IMR-90 (cell line): ENCODE results near the gene ADRA2B. TPM values are rescaled to one million over a fixed set of nuclear protein-coding genes. Genes with fewer than 3 reads are reported as not detected.

Experiments used
- ATAC-seq: fragments of 200-7000 bp; cut with Tn5 transposase; 2 replicates; pipeline ENCODE4 v1.9.1; 2020; ENCODE audit warnings: low read depth, mild to moderate bottlenecking, moderate library complexity
- BruUV-seq: library from RNA; stranded (reverse); fragments of 400-500 nt; replicated peaks from 2 replicates; lab custom pipeline; 2021; lab: Mats Ljungman, UMichigan
- CTCF ChIA-PET: fragments of 300-600 bp; formaldehyde crosslinking; extraction: SDS; loops from one replicate; lab custom pipeline; 2021; ENCODE audit warnings: antibody characterized with exemption; lab: Yijun Ruan, JAX
- POLR2A ChIA-PET: fragments of 300-600 bp; sonication (Branson Sonifier 250); formaldehyde crosslinking; loops from one replicate; lab custom pipeline; 2022; ENCODE audit warnings: antibody characterized with exemption; ENCODE audit not compliant: unreplicated experiment; lab: Charles Lee
- DNase-seq: peaks from one replicate; pipeline ENCODE4 v3.0.0; 2013
- H2AFZ ChIP-seq: replicated peaks from 2 replicates; pipeline ENCODE3; 2013; ENCODE audit warnings: low read length, mild to moderate bottlenecking; ENCODE audit not compliant: poor library complexity
- H2AK5ac ChIP-seq: 2 replicates; pipeline ENCODE4 v1.6.1; 2013; ENCODE audit warnings: low read depth, low read length, inconsistent platforms
- H2AK9ac ChIP-seq: replicated peaks from 2 replicates; pipeline ENCODE3; 2013; ENCODE audit warnings: mild to moderate bottlenecking, low read depth, low read length, moderate library complexity; ENCODE audit not compliant: poor library complexity
- H2BK120ac ChIP-seq: 2 replicates; pipeline ENCODE4 v1.6.1; 2013; ENCODE audit warnings: low read depth, low read length, inconsistent platforms
- H2BK15ac ChIP-seq: 3 replicates; pipeline ENCODE4 v1.6.1; 2013; ENCODE audit warnings: low read depth, low read length, inconsistent platforms
- H2BK20ac ChIP-seq: 2 replicates; pipeline ENCODE4 v1.6.1; 2013; ENCODE audit warnings: low read depth, mild to moderate bottlenecking, inconsistent platforms, low read length, moderate library complexity
- H2BK5ac ChIP-seq: 2 replicates; pipeline ENCODE4 v1.6.1; 2013; ENCODE audit warnings: mild to moderate bottlenecking, low read depth, low read length, inconsistent platforms; ENCODE audit not compliant: poor library complexity, severe bottlenecking
- H3K14ac ChIP-seq: replicated peaks from 2 replicates; pipeline ENCODE4 v1.6.1; 2013; ENCODE audit warnings: low read depth, low read length, inconsistent platforms
- H3K18ac ChIP-seq: 2 replicates; pipeline ENCODE4 v1.6.1; 2013; ENCODE audit warnings: low read depth, low read length, control low read depth
- H3K23ac ChIP-seq: 2 replicates; pipeline ENCODE4 v1.6.1; 2013; ENCODE audit warnings: low read depth, low read length, inconsistent platforms
- H3K27ac ChIP-seq: 2 replicates; pipeline ENCODE4 v1.5.1; 2013; ENCODE audit warnings: mild to moderate bottlenecking, control low read depth, low read length; ENCODE audit not compliant: insufficient read depth
- H3K27me3 ChIP-seq: 2 replicates; pipeline ENCODE4 v1.6.1; 2013; ENCODE audit warnings: low read length; ENCODE audit not compliant: control insufficient read depth, insufficient read depth
- H3K36me3 ChIP-seq: 2 replicates; pipeline ENCODE4 v1.6.1; 2013; ENCODE audit warnings: low read length, mixed read lengths; ENCODE audit not compliant: control insufficient read depth, insufficient read depth
- H3K4ac ChIP-seq: 2 replicates; pipeline ENCODE4 v1.6.1; 2013; ENCODE audit warnings: low read depth, low read length, inconsistent platforms
- H3K4me1 ChIP-seq: 2 replicates; pipeline ENCODE4 v1.6.1; 2013; ENCODE audit warnings: low read length, mixed read lengths; ENCODE audit not compliant: control insufficient read depth, insufficient read depth
- H3K4me2 ChIP-seq: 2 replicates; pipeline ENCODE4 v1.6.1; 2013; ENCODE audit warnings: low read depth, mild to moderate bottlenecking, control low read depth, low read length, moderate library complexity
- H3K4me3 ChIP-seq: 2 replicates; pipeline ENCODE4 v1.5.1; 2013; ENCODE audit warnings: low read depth, mild to moderate bottlenecking, control low read depth, low read length, moderate library complexity; ENCODE audit not compliant: insufficient read depth
- H3K56ac ChIP-seq: 2 replicates; pipeline ENCODE4 v1.6.1; 2013; ENCODE audit warnings: low read length, inconsistent platforms; ENCODE audit not compliant: insufficient read depth; ENCODE audit errors: extremely low read depth
- H3K79me1 ChIP-seq, 2 experiments: 2 replicates each; pipeline ENCODE4 v1.6.1; 2013; ENCODE audit warnings: low read length in 2 of 2, inconsistent platforms in 1 of 2, low read depth in 1 of 2
- H3K9ac ChIP-seq: 2 replicates; pipeline ENCODE4 v1.6.1; 2013; ENCODE audit warnings: low read depth, low read length, control low read depth
- H3K9me1 ChIP-seq: 2 replicates; pipeline ENCODE4 v1.6.1; 2013; ENCODE audit warnings: low read length, inconsistent platforms; ENCODE audit not compliant: insufficient read depth
- H3K9me3 ChIP-seq: 2 replicates; pipeline ENCODE4 v1.6.1; 2013; ENCODE audit warnings: low read length; ENCODE audit not compliant: control insufficient read depth, insufficient read depth
- H4K20me1 ChIP-seq: 2 replicates; pipeline ENCODE4 v1.6.1; 2013; ENCODE audit warnings: low read length, inconsistent platforms; ENCODE audit not compliant: insufficient read depth
- H4K5ac ChIP-seq: 2 replicates; pipeline ENCODE4 v1.6.1; 2013; ENCODE audit warnings: mild to moderate bottlenecking, low read depth, low read length, control low read depth
- H4K8ac ChIP-seq, 2 experiments: 2 replicates each; pipeline ENCODE4 v1.6.1; 2013; ENCODE audit warnings: low read depth in 2 of 2, low read length in 2 of 2, control low read depth in 1 of 2, inconsistent platforms in 1 of 2
- H4K91ac ChIP-seq: 2 replicates; pipeline ENCODE4 v1.6.1; 2013; ENCODE audit warnings: low read depth, low read length, inconsistent platforms; ENCODE audit not compliant: insufficient read depth
- CHD1 ChIP-seq: IDR thresholded peaks from 2 replicates; pipeline ENCODE4 v1.6.1; 2012; ENCODE audit warnings: low read depth, low read length, improper control_type of control experiment
- MXI1 ChIP-seq: IDR thresholded peaks from 2 replicates; pipeline ENCODE4 v1.6.1; 2012; ENCODE audit warnings: low read depth, mild to moderate bottlenecking, low read length, moderate library complexity, borderline replicate concordance
- RAD21 ChIP-seq: IDR thresholded peaks from 2 replicates; pipeline ENCODE4 v1.6.1; 2012; ENCODE audit warnings: low read length, improper control_type of control experiment
- WGBS, 2 experiments: methylation state at CpG; one replicate each; pipeline versions ENCODE4 v1.1.5 to v1.1.7; 2013; ENCODE audit warnings: missing lambda C conversion rate in 2 of 2; ENCODE audit not compliant: insufficient read length in 1 of 2; ENCODE audit errors: extremely low coverage in 2 of 2; 5-methylcytosine and 5-hydroxymethylcytosine counted together
- dilution Hi-C: fragments of 300-500 bp; cut with HindIII; formaldehyde crosslinking; loops from one replicate; pipeline ENCODE4 v1.14.3; 2018; ENCODE audit warnings: low sequenced_read_pairs; ENCODE audit not compliant: unreplicated experiment
- in situ Hi-C: fragments of 300-500 bp; cut with MboI; formaldehyde crosslinking; loops from 3 replicates; pipeline ENCODE4 v1.14.3; 2019; ENCODE audit warnings: low sequenced_read_pairs, inconsistent platforms, mixed read lengths
- intact Hi-C: fragments of 100-400 bp; cut with micrococcal nuclease; formaldehyde crosslinking; loops from 2 replicates; pipeline ENCODE4 v1.10.0; 2022
- polyA plus RNA-seq, 3 experiments: library from polyadenylated mRNA; depleted of rRNA; stranded (reverse); fragments of >200 nt; gene quantifications; 2 replicates each; pipeline ENCODE4 v1.2.3, GENCODE V29; 2012; ENCODE audit warnings: low replicate concordance in 1 of 3
- total RNA-seq: library from RNA; depleted of rRNA; stranded (reverse); fragments of >200 nt; gene quantifications from 2 replicates; pipeline ENCODE4 v1.2.3, GENCODE V29; 2012

The ADRA2B gene
- total and polyA plus RNA-seq, 2 of the 4 experiments (the other 2 are of a cell fraction): not detected

DNA sequence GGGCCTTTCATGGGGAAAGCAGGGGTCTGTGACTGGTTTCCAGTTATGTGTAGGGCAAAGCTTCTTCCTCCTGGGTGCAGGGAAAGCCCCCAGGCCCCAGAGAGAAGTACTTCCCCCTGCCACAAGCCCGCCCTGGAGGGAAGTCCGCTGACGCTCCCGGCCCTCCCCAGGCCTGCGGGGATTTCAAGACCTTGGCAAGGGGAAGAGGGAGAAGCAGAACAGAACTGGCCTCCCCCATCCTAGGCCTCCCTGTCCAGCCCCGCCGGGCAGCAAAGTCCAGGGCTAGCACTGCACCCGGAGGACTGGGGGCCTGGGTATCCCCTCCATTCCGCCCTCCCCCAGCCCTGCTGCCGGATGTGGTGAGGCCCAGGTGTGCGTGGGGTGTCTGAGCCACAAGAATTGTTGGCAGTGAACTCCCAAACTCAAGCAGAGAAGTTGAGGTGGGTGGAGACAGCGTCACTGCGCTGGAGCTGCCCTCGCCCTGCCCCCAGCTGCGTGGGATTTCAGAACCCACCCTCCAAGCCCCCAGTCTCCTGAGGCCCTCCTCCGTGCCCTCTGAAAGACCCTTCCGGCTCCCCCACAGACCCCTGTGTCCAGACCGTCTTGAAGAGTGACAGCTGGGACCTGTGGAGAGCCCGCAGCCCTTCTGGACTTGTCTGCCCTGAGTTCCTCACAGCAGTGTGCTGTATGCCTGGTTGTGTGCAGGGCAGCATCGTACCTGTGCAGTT is 29.9 kb upstream of the ADRA2B start:
- Histone ChIP-seq H3K18ac (no peak overlapping the region), H2AFZ (peak overlapping the region; percentile 63), H3K4me2 (no peak overlapping the region), H2BK120ac (no peak overlapping the region), H3K9me1 (no peaks in the 10 kb centered on the region), H3K36me3 (no peaks in the 10 kb centered on the region), H3K9ac (no peak overlapping the region), H3K79me1 (peaks cover 0 to 4% of the 10 kb centered on the region in 2 experiments; a peak in 1 of 4 replicates), H2AK5ac (no peak overlapping the region), H3K4ac (no peak overlapping the region), H3K56ac (no peak overlapping the region), H4K20me1 (no peaks in the 10 kb centered on the region; the same call in 1 of the 2 replicates), H3K27ac (no peak overlapping the region), H2AK9ac (peak overlapping the region; percentile 49), H3K4me3 (no peak overlapping the region), H2BK15ac (no peak overlapping the region), H3K27me3 (no peaks in the 10 kb centered on the region), H2BK20ac (no peak overlapping the region), H2BK5ac (no peak overlapping the region), H3K9me3 (no peaks in the 10 kb centered on the region), H4K5ac (no peak overlapping the region), H4K91ac (no peak overlapping the region), H3K4me1 (peaks cover 5% of the 10 kb centered on the region; the same call in 1 of the 2 replicates), H3K23ac (no peak overlapping the region), H3K14ac (no peak overlapping the region), H4K8ac (no peak overlapping the region)
- WGBS, 2 experiments: no CpG with 5 or more reads among the region's 20 CpGs
- dilution Hi-C loops (no loop called here), in situ Hi-C loops (no loop called here), intact Hi-C loops (loop anchor here (5.0 kb wide), 1 partner anchor 61 kb away; the partner anchor contains the start of gene STARD7)
- CTCF ChIA-PET: no interaction called here
- no peak for TF ChIP-seq MXI1
- no peak for TF ChIP-seq RAD21
- TF ChIP-seq CHD1: no peak
- ATAC-seq (no peak), DNase-seq (peak; percentile 16)
- POLR2A ChIA-PET: no interaction called here
- BruUV-seq: no TSS peak
